Measurements from ENCODE around the gene MEP1A.
"Not testable (repeated sequence)": the region's sequence is repeated elsewhere in the genome, so short reads cannot be mapped to it uniquely, and the experiment has no call there.

MEP1A gene

DNA sequence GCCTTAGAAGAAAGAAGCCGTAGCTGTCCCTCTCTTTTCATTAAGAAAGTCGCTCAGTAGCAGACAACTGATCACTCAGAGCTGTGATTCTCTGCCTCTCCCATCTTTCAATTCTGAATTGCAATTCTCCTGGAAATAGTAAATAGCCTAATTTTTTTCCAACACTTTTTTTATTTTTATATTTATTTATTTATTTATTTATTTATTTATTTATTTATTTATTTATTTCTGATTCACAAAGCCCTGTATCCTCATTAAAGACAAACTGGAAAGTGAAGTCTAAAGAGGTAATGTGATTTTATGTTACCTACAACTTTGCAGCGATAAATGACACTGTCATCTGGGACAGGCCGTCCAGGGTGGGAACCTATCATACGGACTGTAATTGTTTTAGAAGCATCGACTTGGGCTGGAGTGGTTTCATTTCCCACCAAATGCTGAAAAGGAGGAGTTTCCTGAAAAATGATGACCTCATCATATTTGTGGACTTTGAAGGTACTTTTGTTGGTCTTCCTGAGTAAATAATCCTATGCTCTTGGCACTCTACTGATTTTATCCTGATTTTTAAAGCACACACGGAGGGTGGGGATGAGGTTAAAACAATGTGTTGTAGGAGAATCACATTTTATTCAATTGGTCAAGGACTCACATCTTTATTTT lies 41.2 kb downstream of the MEP1A start:
- DNase-seq: not testable (repeated sequence)

DNA sequence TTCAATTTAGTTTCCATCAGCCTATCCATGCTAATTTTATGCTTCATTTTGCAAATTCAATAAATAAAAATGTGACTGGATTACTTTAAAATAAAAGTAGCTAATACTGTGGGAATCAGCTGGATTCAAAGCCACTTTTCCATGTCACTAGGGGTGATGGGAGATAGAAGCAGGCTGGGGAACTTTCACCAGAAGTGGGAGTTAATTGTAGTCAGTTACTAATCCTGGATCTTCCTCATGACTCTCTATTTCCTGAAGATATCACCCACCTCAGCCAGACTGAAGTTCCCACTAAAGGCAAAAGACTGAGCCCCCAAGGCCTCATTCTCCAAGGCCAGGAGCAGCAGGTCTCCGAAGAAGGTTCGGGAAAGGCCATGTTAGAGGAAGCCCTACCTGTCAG lies 41.8 kb downstream of the MEP1A start:
- DNase-seq: not testable (repeated sequence)

- DNase-seq: no peak
These were observed 44.8 kb downstream of the MEP1A start for GRCh38 chr6:46838033-46838432.

DNA sequence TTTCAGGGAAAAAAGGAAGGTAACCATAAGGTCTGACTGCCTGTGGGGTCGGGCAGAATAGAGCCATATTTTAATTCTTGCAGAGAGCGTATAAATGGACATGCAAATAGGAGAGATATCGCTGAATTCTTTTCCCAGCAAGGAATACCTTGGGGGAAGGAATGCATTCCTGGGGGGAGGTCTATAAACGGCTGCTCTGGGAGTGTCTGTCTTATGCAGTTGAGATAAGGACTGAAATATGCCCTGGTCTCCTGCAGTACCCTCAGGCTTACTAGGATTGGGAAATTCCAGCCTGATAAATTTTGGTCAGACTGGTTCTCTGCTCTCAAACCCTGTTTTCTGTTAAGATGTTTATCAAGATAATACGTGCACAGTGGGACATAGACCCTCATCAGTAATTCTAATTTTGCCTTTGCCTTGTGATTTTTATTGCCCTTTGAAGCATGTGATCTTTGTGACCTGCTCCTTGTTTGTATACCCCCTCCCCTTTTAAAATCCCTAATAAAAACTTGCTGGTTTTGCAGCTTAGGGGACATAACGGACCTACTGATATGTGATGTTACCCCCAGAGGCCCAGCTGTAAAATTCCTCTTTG lies 49.2 kb downstream of the MEP1A start:
- DNase-seq: not testable (repeated sequence)

GRCh38 chr6:46845126-46845525 lies 51.9 kb downstream of the MEP1A start:
- DNase-seq: no peak

DNA sequence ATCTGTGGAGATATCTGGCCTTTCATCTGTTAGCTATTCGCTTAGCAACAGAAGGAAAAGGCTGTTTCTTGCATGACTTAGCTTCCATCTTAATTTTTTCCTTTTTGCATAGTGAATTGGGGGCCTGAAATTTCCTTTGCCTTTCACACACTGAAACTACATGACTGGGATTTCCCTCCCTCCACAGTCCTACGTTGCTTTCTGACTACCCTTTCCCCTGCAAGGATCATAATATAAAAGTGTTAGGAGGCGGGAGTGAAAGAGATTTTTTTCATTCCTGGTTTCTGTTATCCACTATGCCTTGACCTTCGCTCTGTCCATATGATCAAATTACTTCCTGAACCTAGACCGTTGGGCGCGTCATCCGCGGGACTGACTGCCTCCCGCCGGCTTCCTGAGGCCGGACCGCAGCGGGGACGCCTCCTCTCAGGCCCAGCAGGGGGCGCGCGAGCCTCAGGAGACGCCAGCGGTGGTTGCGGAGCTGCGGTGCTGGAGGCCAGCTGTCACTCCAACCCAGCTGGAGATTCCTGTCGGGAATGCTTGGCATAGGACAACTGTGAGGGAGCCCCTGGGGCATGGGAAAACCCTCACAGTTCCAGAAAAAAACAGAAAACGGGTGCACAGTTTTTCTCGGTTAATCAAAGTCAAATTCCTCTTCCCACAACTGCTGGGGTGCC lies 55.6 kb downstream of the MEP1A start:
- DNase-seq: no peak

- no peak for DNase-seq
These were observed 56.1 kb downstream of the MEP1A start for GRCh38 chr6:46849361-46849690.

DNA sequence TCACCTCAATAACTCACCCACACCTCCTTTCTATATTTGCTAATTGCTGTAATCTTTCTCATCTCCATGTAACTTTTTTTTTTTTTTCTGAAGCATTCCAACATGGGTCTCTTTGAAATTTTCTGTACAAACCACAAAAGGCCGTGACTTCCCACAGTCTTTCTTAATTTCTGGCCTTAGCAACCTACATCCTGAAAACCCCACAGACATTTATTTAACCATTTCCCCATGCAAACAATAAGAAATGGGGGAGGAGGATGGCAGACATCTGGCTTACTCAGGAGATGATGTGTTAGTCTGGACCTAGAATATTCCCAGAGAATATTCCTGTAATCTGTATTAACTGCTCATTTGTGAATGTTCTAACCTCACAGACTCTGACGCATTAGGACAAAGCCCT lies 57.6 kb downstream of the MEP1A start:
- no peak for DNase-seq

DNA sequence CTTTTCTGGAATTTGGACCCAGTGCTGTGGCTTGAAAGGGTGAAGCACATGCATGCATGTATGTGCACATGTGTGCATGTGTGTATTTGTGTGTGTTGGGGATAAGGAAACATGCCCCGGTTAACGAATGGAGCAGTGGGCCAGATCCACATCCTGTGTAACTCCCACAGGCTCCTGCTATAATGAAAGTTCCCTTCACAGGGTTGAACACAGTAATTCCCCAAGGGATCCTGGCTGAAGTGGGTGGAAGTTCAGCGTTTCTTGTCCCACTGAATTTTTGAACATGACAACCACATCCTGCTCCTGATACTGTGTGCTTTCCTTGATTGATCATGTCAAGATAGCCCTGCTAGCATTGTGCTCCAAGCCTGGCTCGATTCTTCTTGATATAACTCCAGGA lies 58.4 kb downstream of the MEP1A start:
- DNase-seq: not testable (repeated sequence)

DNA sequence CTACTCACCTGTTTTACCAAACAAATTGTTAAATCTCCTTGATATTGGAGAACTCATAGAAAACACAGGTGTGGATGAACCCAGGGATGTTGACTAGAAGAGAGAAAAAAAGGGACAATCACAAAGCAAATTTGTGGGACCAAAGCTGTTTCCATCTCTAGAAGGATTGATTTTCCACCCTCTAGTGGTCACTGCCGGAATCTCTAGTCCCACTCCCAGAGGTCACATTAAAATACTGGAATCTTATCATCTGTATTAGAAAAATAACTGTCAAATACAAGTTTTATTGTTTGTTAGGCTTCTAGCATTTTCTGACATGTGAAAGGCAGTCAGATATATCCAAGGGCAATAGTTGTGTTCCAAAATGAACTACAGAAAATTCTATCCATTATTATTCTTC lies 62.8 kb downstream of the MEP1A start:
- not testable (repeated sequence) for DNase-seq

GRCh38 chr6:46862381-46862780 lies 69.2 kb downstream of the MEP1A start:
- no peak for DNase-seq

DNA sequence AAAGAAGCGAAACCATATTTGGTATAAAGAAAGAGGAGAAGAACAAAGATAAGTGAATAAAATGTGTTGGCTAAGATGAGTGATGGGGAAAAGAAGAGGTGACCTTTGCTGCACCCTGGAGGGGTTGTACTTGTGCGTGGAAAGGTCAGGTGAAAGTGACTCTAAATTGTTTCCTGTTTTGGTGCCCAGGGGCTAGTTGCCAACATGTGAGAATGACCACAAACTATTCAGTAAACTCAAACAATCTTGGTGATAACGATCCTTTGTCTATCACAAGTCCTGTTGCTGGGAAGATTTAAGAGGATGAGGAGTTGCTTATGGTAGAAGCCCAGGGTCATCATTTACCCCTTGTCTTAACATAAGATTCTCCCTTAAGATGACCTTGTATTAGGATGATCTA lies 70.6 kb downstream of the MEP1A start:
- DNase-seq: no peak

GRCh38 chr6:46865221-46865620 lies 72.0 kb downstream of the MEP1A start:
- DNase-seq: no peak

GRCh38 chr6:46867411-46867810 lies 74.2 kb downstream of the MEP1A start:
- DNase-seq: no peak

- no peak for DNase-seq
These were observed 82.9 kb downstream of the MEP1A start for GRCh38 chr6:46876126-46876525.

DNA sequence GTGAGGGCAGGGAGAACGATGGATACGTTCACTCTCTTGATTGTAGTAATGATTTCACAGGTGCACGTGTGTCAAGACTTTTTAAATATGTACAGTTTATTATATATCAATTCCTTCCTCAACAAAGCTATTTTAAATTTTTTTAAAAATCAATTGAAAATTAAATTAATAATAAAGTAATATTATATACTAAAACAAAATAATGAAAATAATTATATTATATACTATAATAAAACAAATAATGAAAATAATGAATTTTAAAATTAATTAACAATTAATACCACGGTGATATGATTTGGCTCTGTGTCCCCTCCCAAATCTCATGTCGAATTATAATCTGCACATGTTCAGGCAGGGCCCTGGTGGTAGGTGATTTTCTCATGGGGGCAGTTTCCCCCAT lies 85.8 kb downstream of the MEP1A start:
- no peak for DNase-seq

DNA sequence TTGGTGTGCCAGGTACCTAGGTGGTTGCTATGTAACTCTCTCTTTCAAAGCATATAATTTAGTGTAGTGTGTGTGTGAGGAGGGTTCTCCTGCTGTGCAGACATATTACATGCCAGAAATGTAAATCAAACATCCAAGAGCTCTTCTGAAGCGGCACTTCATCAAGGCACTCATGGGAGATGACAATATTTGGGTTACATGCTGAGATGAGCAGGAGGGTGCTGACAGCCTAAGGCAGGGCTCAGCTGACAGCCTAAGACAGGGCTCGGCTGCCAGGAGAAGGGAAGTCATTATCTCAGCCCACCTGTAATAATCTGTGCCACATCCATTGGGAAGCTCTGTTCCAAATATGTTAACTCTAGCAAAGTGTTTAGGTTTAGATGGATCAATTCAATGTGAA lies 89.5 kb downstream of the MEP1A start:
- no peak for DNase-seq

- no peak for DNase-seq
These were observed 94.8 kb downstream of the MEP1A start for GRCh38 chr6:46888031-46888430.

DNA sequence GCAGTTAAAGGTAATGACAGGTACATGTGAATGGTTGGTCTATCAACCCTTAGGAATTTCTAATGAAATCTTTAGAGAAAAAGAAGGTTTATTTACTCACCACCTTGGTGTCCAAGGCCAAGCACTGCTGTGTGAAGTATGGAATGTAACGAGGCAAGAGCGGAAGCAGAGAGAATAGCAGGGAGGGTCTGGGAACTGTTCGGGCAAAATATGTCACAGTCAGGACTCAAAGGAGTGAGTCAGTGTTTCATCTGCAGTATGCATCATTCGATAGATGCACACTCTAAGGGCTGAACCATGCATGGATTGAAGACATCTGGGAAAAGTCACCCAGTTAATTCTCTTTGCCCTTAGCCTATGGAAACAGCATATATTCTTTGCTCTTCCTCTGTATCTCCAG lies 95.4 kb downstream of the MEP1A start:
- no peak for DNase-seq

Measured in SIG-M5 (cell line).